NCI-H1092 treated with DMSO at 0.1 percent for 48 hours (cell line): ENCODE results near the gene SERINC5.

Experiments used
- DNase-seq: peaks from one replicate; lab custom pipeline; 2025; lab: John Stamatoyannopoulos, UW

Gene SERINC5

DNA sequence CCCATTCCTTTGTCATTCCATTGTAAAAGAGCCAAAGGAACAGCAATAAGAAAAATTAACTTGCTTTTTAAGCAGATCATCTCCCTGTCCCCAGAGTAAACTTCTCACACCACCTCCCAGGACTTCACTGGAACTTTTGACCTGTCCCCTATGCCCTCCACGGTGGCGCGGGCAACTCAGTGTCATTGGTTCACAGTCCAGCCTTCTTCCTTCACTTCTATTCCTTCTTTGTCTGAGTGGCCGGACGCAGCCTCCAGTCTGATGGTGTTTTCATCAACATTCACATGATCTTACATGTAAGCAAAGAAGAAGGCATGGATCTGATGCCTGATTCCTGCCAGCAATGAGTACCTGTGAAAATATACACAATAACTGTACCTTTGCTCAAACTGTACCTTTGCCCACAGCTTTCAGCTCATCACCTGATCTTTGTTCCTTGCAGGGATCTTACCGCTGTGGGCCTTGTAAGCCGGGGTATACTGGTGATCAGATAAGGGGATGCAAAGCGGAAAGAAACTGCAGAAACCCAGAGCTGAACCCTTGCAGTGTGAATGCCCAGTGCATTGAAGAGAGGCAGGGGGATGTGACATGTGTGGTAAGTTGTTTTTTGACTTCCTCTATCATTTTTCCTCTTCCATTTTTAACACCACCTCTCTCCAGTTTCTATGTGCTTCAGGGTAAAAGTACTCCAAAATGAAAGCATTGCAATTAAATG, 188.2 kb downstream of the SERINC5 start:
- no peak for DNase-seq

DNA sequence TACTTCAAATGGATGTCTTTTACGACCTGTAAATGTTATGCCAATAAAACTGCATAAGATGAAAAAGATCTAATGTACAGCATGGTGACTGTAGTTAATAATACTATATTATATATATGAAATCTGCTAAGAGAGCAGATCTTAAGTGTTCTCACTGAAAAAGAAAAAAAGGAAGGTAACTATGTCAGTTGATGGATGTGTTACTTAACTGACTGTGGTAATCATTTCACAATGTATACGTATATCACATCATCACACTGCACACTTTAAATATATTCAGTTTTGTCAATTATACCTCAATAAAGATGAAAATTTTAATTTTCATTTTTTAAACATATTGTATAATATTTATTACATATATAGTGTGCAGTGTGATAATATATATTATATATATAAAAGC, 188.8 kb downstream of the SERINC5 start:
- no peak for DNase-seq

DNA sequence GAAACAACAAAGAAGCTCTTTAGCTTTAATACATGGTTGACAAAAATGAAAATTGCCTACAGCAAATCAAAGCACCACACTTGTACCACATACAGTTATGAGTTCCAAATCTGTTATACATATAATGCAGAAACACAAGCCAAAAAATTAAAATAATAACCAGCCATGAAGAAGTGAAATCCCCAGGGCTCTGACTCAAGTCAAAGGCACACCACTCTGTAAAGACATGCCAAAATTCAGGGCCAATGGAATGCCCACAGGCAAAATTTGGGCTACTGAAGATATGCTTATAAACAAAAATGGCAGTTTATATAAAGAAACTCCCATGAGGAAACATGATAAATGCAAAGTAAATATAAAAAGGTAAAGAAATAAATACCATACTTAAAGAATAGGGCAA, 191.7 kb downstream of the SERINC5 start:
- no peak for DNase-seq
